ENCODE data around the gene SHC2. TPM values are rescaled to one million over a fixed set of nuclear protein-coding genes. Genes with fewer than 3 reads are reported as not detected.

SHC2 gene
- total RNA-seq, 1 donor from 2014 or later = 29.7 TPM

DNA sequence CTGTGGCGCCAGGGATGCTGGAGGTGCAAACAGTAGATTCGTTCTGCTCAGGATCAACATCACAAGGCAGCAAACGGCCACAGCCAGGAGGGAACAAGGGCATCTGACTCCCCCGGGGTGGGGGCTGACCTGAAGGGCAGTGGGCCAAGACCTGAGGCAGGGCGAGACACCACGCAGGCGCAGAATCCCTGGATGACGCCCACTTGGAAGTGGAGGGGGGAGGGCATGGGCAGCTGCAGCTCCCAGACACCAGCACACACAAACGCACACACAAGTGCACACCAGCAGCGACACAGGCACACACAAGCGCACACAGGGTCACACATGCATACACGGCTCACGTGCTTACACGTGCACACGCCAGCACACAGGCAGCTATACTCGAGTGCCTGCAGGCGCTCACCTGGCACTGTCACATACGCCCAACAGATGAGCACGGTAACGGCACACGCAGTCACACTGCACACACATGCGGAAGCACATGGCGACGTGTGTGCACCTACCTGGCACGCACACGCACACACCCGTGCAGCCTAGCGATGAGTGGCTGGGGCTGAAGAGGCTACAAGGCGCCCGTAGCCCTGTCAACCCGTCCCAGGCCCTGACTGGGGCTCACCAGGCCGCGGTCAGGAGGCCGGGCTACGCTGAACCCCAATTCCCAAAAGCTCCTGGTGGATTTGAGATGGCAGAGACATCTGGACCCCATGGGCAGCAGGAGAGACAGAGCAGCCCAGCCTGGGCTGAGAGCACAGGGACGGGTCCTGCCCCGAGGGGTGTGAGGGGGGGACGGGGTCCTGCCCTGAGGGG is 57.4 kb downstream of the SHC2 start:
- H3K4me1 ChIP-seq (ENCODE audit: insufficient read depth, low read length) = no peaks in the 10 kb centered on the region
- H3K9me3 Mint-ChIP-seq (ENCODE audit: unreplicated experiment) = peaks cover 5% of the 10 kb centered on the region
- H3K27me3 Mint-ChIP-seq (ENCODE audit: low read depth, unreplicated experiment) = peaks cover 7% of the 10 kb centered on the region
- no peaks in the 10 kb centered on the region for H3K9me3 ChIP-seq (ENCODE audit: insufficient read depth, low read depth, low read length)
- no peak overlapping the region for H3K9ac ChIP-seq (ENCODE audit: low read length)
- no peaks in the 10 kb centered on the region for H3K4me1 Mint-ChIP-seq (ENCODE audit: low read depth, unreplicated experiment)
- FAIRE-seq (no peak), DNase-seq (ENCODE audit: low read depth) (no peak)
- TF ChIP-seq, protein P1, sequence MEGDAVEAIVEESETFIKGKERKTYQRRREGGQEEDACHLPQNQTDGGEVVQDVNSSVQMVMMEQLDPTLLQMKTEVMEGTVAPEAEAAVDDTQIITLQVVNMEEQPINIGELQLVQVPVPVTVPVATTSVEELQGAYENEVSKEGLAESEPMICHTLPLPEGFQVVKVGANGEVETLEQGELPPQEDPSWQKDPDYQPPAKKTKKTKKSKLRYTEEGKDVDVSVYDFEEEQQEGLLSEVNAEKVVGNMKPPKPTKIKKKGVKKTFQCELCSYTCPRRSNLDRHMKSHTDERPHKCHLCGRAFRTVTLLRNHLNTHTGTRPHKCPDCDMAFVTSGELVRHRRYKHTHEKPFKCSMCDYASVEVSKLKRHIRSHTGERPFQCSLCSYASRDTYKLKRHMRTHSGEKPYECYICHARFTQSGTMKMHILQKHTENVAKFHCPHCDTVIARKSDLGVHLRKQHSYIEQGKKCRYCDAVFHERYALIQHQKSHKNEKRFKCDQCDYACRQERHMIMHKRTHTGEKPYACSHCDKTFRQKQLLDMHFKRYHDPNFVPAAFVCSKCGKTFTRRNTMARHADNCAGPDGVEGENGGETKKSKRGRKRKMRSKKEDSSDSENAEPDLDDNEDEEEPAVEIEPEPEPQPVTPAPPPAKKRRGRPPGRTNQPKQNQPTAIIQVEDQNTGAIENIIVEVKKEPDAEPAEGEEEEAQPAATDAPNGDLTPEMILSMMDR (IDR thresholded peaks at IDR 0.05; ENCODE audit: insufficient read depth, low read depth, low read length) = no peak
- TF ChIP-seq EZH2 (IDR thresholded peaks at IDR 0.05; ENCODE audit: insufficient read depth, low read length) = no peak
- H3K27ac ChIP-seq (ENCODE audit: low read depth, low read length) = no peak overlapping the region
- no peaks in the 10 kb centered on the region for H3K27me3 ChIP-seq (ENCODE audit: insufficient read depth, low read length)
- no peaks in the 10 kb centered on the region for H3K36me3 Mint-ChIP-seq (ENCODE audit: low read depth, unreplicated experiment)
- H2AFZ ChIP-seq (ENCODE audit: low read depth, low read length) = no peak overlapping the region
- H4K20me1 ChIP-seq (ENCODE audit: insufficient read depth, low read length) = no peaks in the 10 kb centered on the region
- H3K4me3 ChIP-seq (ENCODE audit: insufficient read depth, low read depth, low read length) = no peak overlapping the region
- H3K36me3 ChIP-seq (ENCODE audit: insufficient read depth, low read length) = no peaks in the 10 kb centered on the region
- no peak overlapping the region for H3K27ac Mint-ChIP-seq (ENCODE audit: unreplicated experiment)
- H3K79me2 ChIP-seq (ENCODE audit: insufficient read depth, low read length) = no peaks in the 10 kb centered on the region
- no peak overlapping the region for H3K4me2 ChIP-seq (ENCODE audit: low read length)
- H3K4me3 Mint-ChIP-seq (ENCODE audit: unreplicated experiment) = no peak overlapping the region

- Mint-ChIP-seq H3K4me3 (ENCODE audit: unreplicated experiment) (no peak overlapping the region), H3K36me3 (ENCODE audit: low read depth, unreplicated experiment) (no peaks in the 10 kb centered on the region), H3K27ac (ENCODE audit: unreplicated experiment) (no peak overlapping the region), H3K27me3 (ENCODE audit: low read depth, unreplicated experiment) (peaks cover 9% of the 10 kb centered on the region), H3K4me1 (ENCODE audit: low read depth, unreplicated experiment) (no peaks in the 10 kb centered on the region), H3K9me3 (ENCODE audit: unreplicated experiment) (peaks cover 5% of the 10 kb centered on the region)
- no peaks in the 10 kb centered on the region for H3K9me3 ChIP-seq (ENCODE audit: insufficient read depth, low read depth, low read length)
- no peaks in the 10 kb centered on the region for H3K4me1 ChIP-seq (ENCODE audit: insufficient read depth, low read length)
- no peaks in the 10 kb centered on the region for H4K20me1 ChIP-seq (ENCODE audit: insufficient read depth, low read length)
- no peak overlapping the region for H3K9ac ChIP-seq (ENCODE audit: low read length)
- TF ChIP-seq, protein P1 (IDR thresholded peaks at IDR 0.05; ENCODE audit: insufficient read depth, low read depth, low read length) = no peak
- TF ChIP-seq EZH2 (IDR thresholded peaks at IDR 0.05; ENCODE audit: insufficient read depth, low read length) = no peak
- no peak overlapping the region for H3K4me3 ChIP-seq (ENCODE audit: insufficient read depth, low read depth, low read length)
- FAIRE-seq (no peak), DNase-seq (ENCODE audit: low read depth) (no peak)
- H3K4me2 ChIP-seq (ENCODE audit: low read length) = no peak overlapping the region
- H2AFZ ChIP-seq (ENCODE audit: low read depth, low read length) = no peak overlapping the region
- H3K79me2 ChIP-seq (ENCODE audit: insufficient read depth, low read length) = no peaks in the 10 kb centered on the region
- no peaks in the 10 kb centered on the region for H3K27me3 ChIP-seq (ENCODE audit: insufficient read depth, low read length)
- H3K36me3 ChIP-seq (ENCODE audit: insufficient read depth, low read length) = no peaks in the 10 kb centered on the region
- no peak overlapping the region for H3K27ac ChIP-seq (ENCODE audit: low read depth, low read length)
Observed at GRCh38 chr19:402786-403185, 58.0 kb downstream of the SHC2 start.

GRCh38 chr19:401866-402511 is 58.8 kb downstream of the SHC2 start:
- no peaks in the 10 kb centered on the region for H3K36me3 Mint-ChIP-seq (ENCODE audit: low read depth, unreplicated experiment)
- no peaks in the 10 kb centered on the region for H3K4me1 ChIP-seq (ENCODE audit: insufficient read depth, low read length)
- H3K27ac Mint-ChIP-seq (ENCODE audit: unreplicated experiment) = no peak overlapping the region
- no peak overlapping the region for H3K4me3 Mint-ChIP-seq (ENCODE audit: unreplicated experiment)
- TF ChIP-seq, protein P1 (IDR thresholded peaks at IDR 0.05; ENCODE audit: insufficient read depth, low read depth, low read length) = no peak
- TF ChIP-seq EZH2 (IDR thresholded peaks at IDR 0.05; ENCODE audit: insufficient read depth, low read length) = no peak
- no peaks in the 10 kb centered on the region for H4K20me1 ChIP-seq (ENCODE audit: insufficient read depth, low read length)
- H3K4me1 Mint-ChIP-seq (ENCODE audit: low read depth, unreplicated experiment) = no peaks in the 10 kb centered on the region
- H3K79me2 ChIP-seq (ENCODE audit: insufficient read depth, low read length) = no peaks in the 10 kb centered on the region
- FAIRE-seq (no peak), DNase-seq (ENCODE audit: low read depth) (no peak)
- no peaks in the 10 kb centered on the region for H3K27me3 ChIP-seq (ENCODE audit: insufficient read depth, low read length)
- H3K27ac ChIP-seq (ENCODE audit: low read depth, low read length) = no peak overlapping the region
- no peak overlapping the region for H2AFZ ChIP-seq (ENCODE audit: low read depth, low read length)
- H3K9me3 Mint-ChIP-seq (ENCODE audit: unreplicated experiment) = peaks cover 9% of the 10 kb centered on the region
- H3K4me3 ChIP-seq (ENCODE audit: insufficient read depth, low read depth, low read length) = no peak overlapping the region
- H3K27me3 Mint-ChIP-seq (ENCODE audit: low read depth, unreplicated experiment) = peaks cover 13% of the 10 kb centered on the region
- H3K4me2 ChIP-seq (ENCODE audit: low read length) = no peak overlapping the region
- no peaks in the 10 kb centered on the region for H3K36me3 ChIP-seq (ENCODE audit: insufficient read depth, low read length)
- H3K9me3 ChIP-seq (ENCODE audit: insufficient read depth, low read depth, low read length) = no peaks in the 10 kb centered on the region
- H3K9ac ChIP-seq (ENCODE audit: low read length) = no peak overlapping the region
